ENCODE measurements around the gene MEGF6. TPM values are rescaled to one million over a fixed set of nuclear protein-coding genes. Genes with fewer than 3 reads are reported as not detected.

MEGF6 gene
- total and polyA plus RNA-seq, 2 experiments from 2014 or later, result 11.6 to 21.9 TPM

DNA sequence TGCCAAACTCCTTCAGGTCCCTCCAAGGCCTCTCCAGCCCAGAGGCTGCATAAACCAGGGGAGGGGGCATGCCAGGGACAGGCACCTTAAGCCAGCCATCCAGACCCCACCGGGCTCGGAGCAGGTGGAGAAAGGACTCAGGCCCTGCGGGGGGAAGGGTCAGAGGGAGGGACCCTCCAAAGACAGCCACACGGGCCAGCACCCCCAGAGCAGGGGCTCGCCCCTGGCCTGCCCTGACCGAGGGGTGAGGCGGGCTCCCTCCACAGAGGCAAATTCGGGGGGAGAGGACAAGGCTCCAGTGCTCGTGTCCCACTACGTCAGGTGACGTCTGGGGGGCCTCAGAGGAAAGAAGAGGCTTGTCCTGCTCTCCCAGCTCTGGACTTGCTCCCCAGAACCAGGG lies 8.2 kb downstream of the MEGF6 start:
- WGBS (ENCODE audit: low lambda C conversion rate, missing lambda C conversion rate), result 96% methylated on average over 9 of the region's 11 CpGs
- no peaks in the 10 kb centered on the region for H4K20me1 ChIP-seq (ENCODE audit: insufficient read depth, poor library complexity, severe bottlenecking)
- no peak for DNase-seq (ENCODE audit: low spot score)
- H3K27ac ChIP-seq, result no peak overlapping the region
- no peaks in the 10 kb centered on the region for H3K9me3 ChIP-seq (ENCODE audit: low read depth)
- H2AFZ ChIP-seq, result no peak overlapping the region
- H3K79me2 ChIP-seq, result peaks cover 6% of the 10 kb centered on the region
- H3K4me3 ChIP-seq, result no peak overlapping the region
- no peaks in the 10 kb centered on the region for H3K27me3 ChIP-seq
- H3K36me3 ChIP-seq (replicated peaks; ENCODE audit: insufficient read depth, low read depth), result no peaks in the 10 kb centered on the region
- TF ChIP-seq EZH2phosphoT487 (IDR thresholded peaks at IDR 0.05; ENCODE audit: low read depth, severe bottlenecking, unreplicated experiment) (no peak), EZH2 (IDR thresholded peaks at IDR 0.05; ENCODE audit: borderline replicate concordance) (no peak)
- TF ChIP-seq, protein P1, sequence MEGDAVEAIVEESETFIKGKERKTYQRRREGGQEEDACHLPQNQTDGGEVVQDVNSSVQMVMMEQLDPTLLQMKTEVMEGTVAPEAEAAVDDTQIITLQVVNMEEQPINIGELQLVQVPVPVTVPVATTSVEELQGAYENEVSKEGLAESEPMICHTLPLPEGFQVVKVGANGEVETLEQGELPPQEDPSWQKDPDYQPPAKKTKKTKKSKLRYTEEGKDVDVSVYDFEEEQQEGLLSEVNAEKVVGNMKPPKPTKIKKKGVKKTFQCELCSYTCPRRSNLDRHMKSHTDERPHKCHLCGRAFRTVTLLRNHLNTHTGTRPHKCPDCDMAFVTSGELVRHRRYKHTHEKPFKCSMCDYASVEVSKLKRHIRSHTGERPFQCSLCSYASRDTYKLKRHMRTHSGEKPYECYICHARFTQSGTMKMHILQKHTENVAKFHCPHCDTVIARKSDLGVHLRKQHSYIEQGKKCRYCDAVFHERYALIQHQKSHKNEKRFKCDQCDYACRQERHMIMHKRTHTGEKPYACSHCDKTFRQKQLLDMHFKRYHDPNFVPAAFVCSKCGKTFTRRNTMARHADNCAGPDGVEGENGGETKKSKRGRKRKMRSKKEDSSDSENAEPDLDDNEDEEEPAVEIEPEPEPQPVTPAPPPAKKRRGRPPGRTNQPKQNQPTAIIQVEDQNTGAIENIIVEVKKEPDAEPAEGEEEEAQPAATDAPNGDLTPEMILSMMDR (IDR thresholded peaks at IDR 0.05; ENCODE audit: poor library complexity), result no peak
- no peaks in the 10 kb centered on the region for H3K9me2 ChIP-seq (replicated peaks; ENCODE audit: insufficient read depth)
- peaks cover 9% of the 10 kb centered on the region for H3K4me1 ChIP-seq (ENCODE audit: insufficient read depth)
- H3K4me2 ChIP-seq, result no peak overlapping the region

DNA sequence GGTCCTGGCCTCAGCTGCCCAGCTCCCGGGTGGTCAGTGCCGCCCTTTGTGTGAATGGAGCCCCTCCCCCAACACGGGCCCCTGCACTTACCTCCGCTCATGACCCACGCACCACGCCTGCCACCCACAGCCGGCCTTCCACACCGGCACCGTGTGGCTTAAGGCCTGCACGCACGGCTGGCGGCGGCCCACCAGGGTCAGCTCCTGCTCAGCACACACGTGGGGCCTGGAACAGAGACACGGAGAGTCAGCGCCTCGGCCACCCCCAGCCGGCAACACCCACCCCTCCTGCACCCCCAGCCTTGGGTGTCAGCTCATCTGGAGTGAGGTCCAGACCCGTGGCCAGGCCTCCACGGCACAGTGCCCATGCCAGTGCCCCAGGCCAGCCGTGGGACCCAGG lies 8.9 kb downstream of the MEGF6 start:
- no peak for TF ChIP-seq EZH2phosphoT487 (IDR thresholded peaks at IDR 0.05; ENCODE audit: low read depth, severe bottlenecking, unreplicated experiment)
- no peak for TF ChIP-seq EZH2 (IDR thresholded peaks at IDR 0.05; ENCODE audit: borderline replicate concordance)
- TF ChIP-seq, protein P1 (IDR thresholded peaks at IDR 0.05; ENCODE audit: poor library complexity), result no peak
- H3K79me2 ChIP-seq, result no peaks in the 10 kb centered on the region
- H3K4me1 ChIP-seq (ENCODE audit: insufficient read depth), result peaks cover 15% of the 10 kb centered on the region
- no peak for DNase-seq (ENCODE audit: low spot score)
- no peak overlapping the region for H3K27ac ChIP-seq
- WGBS (ENCODE audit: low lambda C conversion rate, missing lambda C conversion rate), result 90% methylated on average over 19 of the region's 21 CpGs
- H3K27me3 ChIP-seq, result no peaks in the 10 kb centered on the region
- H3K9me2 ChIP-seq (replicated peaks; ENCODE audit: insufficient read depth), result no peaks in the 10 kb centered on the region
- H2AFZ ChIP-seq, result no peak overlapping the region
- no peaks in the 10 kb centered on the region for H4K20me1 ChIP-seq (ENCODE audit: insufficient read depth, poor library complexity, severe bottlenecking)
- no peaks in the 10 kb centered on the region for H3K9me3 ChIP-seq (ENCODE audit: low read depth)
- no peaks in the 10 kb centered on the region for H3K36me3 ChIP-seq (replicated peaks; ENCODE audit: insufficient read depth, low read depth)
- H3K4me2 ChIP-seq, result no peak overlapping the region
- H3K4me3 ChIP-seq, result no peak overlapping the region

DNA sequence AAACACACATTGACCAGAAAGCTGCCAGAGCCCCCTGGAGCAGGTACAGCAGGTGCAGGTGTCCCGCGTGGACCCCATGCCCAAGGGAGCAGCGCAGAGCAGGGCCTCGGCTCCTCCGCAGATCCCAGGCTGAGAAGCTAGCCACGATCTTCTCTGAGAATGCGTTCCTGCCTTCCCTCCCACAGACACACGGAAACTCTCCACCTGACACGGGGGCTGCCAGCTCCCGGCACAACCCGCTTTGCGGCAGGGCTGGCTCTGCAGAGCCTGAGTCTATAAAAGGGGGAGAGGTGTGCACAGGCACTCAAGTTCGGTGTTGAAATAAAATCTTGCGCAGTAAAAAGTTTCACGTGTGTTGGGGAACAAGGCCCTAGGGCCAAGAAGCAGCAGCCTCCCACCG lies 9.6 kb downstream of the MEGF6 start:
- Histone ChIP-seq H3K4me1 (ENCODE audit: insufficient read depth) (peaks cover 15% of the 10 kb centered on the region), H4K20me1 (ENCODE audit: insufficient read depth, poor library complexity, severe bottlenecking) (no peaks in the 10 kb centered on the region), H3K79me2 (no peaks in the 10 kb centered on the region), H3K9me3 (ENCODE audit: low read depth) (no peaks in the 10 kb centered on the region), H3K27ac (no peak overlapping the region), H3K36me3 (replicated peaks; ENCODE audit: insufficient read depth, low read depth) (no peaks in the 10 kb centered on the region), H3K9me2 (replicated peaks; ENCODE audit: insufficient read depth) (no peaks in the 10 kb centered on the region), H3K27me3 (no peaks in the 10 kb centered on the region), H2AFZ (no peak overlapping the region), H3K4me2 (no peak overlapping the region), H3K4me3 (no peak overlapping the region)
- TF ChIP-seq EZH2 (IDR thresholded peaks at IDR 0.05; ENCODE audit: borderline replicate concordance) (no peak), EZH2phosphoT487 (IDR thresholded peaks at IDR 0.05; ENCODE audit: low read depth, severe bottlenecking, unreplicated experiment) (no peak)
- TF ChIP-seq, protein P1 (IDR thresholded peaks at IDR 0.05; ENCODE audit: poor library complexity), result no peak
- no peak for DNase-seq (ENCODE audit: low spot score)
- WGBS (ENCODE audit: low lambda C conversion rate, missing lambda C conversion rate), result 91% methylated on average over 15 of the region's 16 CpGs

DNA sequence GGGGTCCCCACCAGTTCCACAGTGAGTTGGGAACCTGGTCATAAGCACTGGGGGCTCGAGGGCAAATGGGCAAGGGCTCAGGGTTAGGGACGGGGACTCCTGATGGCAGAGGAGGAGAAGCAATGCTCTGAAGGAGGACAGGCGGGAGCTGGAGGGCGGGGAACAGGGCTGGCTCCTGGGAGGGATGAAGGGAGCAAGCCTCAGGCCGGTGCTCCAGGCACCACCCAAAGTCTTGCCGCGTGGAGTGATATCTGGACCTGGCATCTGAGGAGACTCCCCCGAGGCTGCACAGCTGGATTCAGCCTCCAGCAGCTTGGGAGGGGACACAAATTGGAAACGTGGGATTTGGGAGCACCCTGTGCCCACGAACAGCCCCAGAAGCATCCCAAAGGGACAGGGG lies 11.0 kb downstream of the MEGF6 start:
- H3K27ac ChIP-seq, result no peak overlapping the region
- no peaks in the 10 kb centered on the region for H3K27me3 ChIP-seq
- H3K4me2 ChIP-seq, result no peak overlapping the region
- no peaks in the 10 kb centered on the region for H3K9me3 ChIP-seq (ENCODE audit: low read depth)
- H2AFZ ChIP-seq, result no peak overlapping the region
- H4K20me1 ChIP-seq (ENCODE audit: insufficient read depth, poor library complexity, severe bottlenecking), result no peaks in the 10 kb centered on the region
- no peaks in the 10 kb centered on the region for H3K79me2 ChIP-seq
- H3K4me3 ChIP-seq, result no peak overlapping the region
- no peaks in the 10 kb centered on the region for H3K9me2 ChIP-seq (replicated peaks; ENCODE audit: insufficient read depth)
- no peaks in the 10 kb centered on the region for H3K36me3 ChIP-seq (replicated peaks; ENCODE audit: insufficient read depth, low read depth)
- TF ChIP-seq EZH2 (IDR thresholded peaks at IDR 0.05; ENCODE audit: borderline replicate concordance) (no peak), EZH2phosphoT487 (IDR thresholded peaks at IDR 0.05; ENCODE audit: low read depth, severe bottlenecking, unreplicated experiment) (no peak)
- TF ChIP-seq, protein P1 (IDR thresholded peaks at IDR 0.05; ENCODE audit: poor library complexity), result no peak
- peaks cover 15% of the 10 kb centered on the region for H3K4me1 ChIP-seq (ENCODE audit: insufficient read depth)
- no peak for DNase-seq (ENCODE audit: low spot score)
- WGBS (ENCODE audit: low lambda C conversion rate, missing lambda C conversion rate), result 93% methylated on average over 10 of the region's 10 CpGs

Data from hepatocyte (in vitro differentiated cells).